ENCODE data around the gene TMUB1.

TMUB1 gene

DNA sequence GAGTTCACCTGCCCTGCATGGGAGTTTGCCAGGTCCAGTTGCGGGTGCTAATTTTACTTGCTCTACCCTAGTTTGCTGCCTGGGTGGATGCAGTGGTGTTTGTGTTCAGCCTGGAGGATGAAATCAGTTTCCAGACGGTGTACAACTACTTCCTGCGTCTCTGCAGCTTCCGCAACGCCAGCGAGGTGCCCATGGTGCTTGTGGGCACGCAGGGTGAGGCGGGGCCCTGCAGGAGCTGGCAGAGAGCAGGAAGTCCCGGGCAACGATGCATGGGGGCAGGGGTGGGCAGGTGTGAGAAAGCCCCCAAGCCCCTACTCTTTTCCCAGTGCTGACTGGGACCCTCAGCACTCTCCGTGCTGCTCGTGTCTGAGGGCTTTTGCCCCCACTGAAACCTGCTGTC is 34.3 kb upstream of the TMUB1 start:
- H3K4me3 ChIP-seq (ENCODE audit: low read depth, low read length): no peak overlapping the region
- DNase-seq (ENCODE audit: low read depth): no peak
- TF ChIP-seq, protein P1, sequence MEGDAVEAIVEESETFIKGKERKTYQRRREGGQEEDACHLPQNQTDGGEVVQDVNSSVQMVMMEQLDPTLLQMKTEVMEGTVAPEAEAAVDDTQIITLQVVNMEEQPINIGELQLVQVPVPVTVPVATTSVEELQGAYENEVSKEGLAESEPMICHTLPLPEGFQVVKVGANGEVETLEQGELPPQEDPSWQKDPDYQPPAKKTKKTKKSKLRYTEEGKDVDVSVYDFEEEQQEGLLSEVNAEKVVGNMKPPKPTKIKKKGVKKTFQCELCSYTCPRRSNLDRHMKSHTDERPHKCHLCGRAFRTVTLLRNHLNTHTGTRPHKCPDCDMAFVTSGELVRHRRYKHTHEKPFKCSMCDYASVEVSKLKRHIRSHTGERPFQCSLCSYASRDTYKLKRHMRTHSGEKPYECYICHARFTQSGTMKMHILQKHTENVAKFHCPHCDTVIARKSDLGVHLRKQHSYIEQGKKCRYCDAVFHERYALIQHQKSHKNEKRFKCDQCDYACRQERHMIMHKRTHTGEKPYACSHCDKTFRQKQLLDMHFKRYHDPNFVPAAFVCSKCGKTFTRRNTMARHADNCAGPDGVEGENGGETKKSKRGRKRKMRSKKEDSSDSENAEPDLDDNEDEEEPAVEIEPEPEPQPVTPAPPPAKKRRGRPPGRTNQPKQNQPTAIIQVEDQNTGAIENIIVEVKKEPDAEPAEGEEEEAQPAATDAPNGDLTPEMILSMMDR (IDR thresholded peaks at IDR 0.05; ENCODE audit: low read depth, low read length, missing control alignments): no peak
- in situ Hi-C loops (cut with HindIII; ENCODE audit: low sequenced_read_pairs): no loop called here

DNA sequence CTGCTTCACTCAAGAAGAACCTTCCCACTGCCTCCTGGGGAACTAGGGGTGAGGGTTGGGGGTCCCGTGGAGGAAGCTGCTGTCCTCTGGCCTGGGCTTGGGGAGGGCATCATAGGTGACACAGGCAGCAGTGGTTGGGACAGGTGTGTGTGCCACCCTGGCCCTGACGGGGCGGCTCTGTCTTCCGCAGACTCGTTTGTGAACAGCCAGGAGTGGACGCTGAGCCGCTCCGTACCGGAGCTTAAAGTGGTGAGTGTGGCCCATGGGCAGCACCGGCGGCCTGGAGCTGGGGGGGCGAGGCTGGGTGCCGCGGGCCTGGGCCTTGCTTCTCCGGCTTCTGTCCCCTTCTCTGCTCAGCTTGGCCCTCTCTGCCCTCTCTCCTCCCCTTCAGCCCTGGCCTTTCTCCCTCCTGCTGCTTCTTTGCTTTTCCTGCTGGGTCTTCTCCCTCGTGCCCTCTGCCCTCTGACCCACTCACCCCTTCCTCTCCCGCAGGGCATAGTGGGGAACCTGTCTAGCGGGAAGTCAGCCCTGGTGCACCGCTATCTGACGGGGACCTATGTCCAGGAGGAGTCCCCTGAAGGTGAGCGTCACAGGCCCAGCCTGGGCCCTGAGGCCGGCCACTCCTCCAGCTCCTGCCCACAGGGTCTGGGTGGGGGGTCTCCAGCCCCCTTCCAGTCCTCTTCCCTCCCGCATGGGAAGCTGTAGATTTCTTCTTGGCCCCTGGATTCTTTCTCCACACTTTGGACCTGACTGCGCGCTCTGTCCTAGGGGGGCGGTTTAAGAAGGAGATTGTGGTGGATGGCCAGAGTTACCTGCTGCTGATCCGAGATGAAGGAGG is 33.5 kb upstream of the TMUB1 start:
- H3K4me3 ChIP-seq (ENCODE audit: low read depth, low read length): no peak overlapping the region
- TF ChIP-seq, protein P1 (IDR thresholded peaks at IDR 0.05; ENCODE audit: low read depth, low read length, missing control alignments): no peak
- DNase-seq (ENCODE audit: low read depth): no peak
- in situ Hi-C loops (cut with HindIII; ENCODE audit: low sequenced_read_pairs): no loop called here

DNA sequence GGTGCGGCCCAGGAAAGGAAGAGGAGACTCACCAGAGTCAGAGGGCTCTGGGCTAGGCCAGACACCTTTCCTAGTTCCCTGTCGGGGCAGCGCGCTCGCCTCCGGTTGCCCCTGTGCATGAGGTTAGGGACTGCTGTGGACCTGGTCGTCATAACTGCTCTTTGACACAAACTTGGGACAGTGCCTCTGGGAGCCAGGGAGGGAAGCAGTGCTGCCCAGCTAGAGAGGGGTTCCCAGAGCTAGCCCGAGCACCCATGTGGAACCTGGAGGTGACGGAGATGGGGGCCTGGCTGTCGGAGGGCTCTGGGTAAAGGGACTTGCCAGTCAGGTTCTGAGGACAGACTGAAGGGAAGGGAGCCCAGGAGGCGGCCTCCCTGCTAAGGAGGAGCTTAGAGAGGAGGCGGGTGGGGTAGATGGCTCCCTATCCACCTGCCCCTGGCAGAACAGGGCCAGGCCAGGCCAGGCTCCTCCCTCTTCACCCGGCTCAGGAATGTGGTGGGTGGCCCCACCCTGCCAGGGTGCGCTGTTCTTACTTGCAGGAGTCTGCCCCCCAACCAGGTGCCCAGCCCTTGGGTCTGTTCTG is 32.6 kb upstream of the TMUB1 start:
- in situ Hi-C loops (cut with HindIII; ENCODE audit: low sequenced_read_pairs): no loop called here
- TF ChIP-seq, protein P1 (IDR thresholded peaks at IDR 0.05; ENCODE audit: low read depth, low read length, missing control alignments): no peak
- H3K4me3 ChIP-seq (ENCODE audit: low read depth, low read length): peak overlapping the region; percentile 20
- DNase-seq (ENCODE audit: low read depth): no peak

DNA sequence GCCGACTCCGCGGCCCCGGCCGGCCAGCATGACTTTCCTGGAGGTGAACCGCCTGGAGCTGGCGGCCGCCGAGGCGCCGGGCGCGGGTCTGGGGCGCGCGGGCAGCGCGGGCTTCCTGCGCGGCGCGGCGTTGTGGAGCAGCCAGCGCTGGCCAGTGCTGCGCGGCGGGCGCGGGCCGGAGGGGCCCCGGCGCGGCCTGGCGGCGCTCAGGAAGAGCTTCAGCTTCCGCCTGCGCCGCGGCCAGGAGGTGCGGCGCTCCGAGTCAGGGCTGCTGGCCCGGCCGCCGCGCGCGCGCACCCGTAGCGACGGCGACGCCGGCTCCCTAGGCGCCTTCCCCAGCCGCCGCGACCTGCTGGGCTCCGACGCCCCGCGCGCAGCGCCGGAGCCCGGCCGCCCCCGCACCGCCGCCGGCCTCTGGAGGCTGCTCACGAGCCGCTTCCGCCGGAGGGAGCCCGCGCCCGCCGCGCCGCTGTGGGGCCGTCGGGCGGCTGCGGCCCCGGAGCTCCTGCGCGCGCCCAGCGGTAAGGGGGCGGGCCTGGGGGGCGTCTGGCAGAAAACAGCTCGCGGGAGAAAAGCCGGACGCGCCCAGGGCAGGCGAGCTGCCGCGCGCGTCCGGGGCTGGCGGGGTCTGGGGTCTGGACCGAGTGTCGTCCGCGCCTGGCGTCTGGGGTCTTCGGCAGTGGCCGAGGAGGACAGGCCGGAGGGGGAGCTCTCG is 32.0 kb upstream of the TMUB1 start:
- in situ Hi-C loops (cut with HindIII; ENCODE audit: low sequenced_read_pairs): no loop called here
- DNase-seq (ENCODE audit: low read depth): no peak
- TF ChIP-seq, protein P1 (IDR thresholded peaks at IDR 0.05; ENCODE audit: low read depth, low read length, missing control alignments): no peak
- H3K4me3 ChIP-seq (ENCODE audit: low read depth, low read length): peak overlapping the region; percentile 20

DNA sequence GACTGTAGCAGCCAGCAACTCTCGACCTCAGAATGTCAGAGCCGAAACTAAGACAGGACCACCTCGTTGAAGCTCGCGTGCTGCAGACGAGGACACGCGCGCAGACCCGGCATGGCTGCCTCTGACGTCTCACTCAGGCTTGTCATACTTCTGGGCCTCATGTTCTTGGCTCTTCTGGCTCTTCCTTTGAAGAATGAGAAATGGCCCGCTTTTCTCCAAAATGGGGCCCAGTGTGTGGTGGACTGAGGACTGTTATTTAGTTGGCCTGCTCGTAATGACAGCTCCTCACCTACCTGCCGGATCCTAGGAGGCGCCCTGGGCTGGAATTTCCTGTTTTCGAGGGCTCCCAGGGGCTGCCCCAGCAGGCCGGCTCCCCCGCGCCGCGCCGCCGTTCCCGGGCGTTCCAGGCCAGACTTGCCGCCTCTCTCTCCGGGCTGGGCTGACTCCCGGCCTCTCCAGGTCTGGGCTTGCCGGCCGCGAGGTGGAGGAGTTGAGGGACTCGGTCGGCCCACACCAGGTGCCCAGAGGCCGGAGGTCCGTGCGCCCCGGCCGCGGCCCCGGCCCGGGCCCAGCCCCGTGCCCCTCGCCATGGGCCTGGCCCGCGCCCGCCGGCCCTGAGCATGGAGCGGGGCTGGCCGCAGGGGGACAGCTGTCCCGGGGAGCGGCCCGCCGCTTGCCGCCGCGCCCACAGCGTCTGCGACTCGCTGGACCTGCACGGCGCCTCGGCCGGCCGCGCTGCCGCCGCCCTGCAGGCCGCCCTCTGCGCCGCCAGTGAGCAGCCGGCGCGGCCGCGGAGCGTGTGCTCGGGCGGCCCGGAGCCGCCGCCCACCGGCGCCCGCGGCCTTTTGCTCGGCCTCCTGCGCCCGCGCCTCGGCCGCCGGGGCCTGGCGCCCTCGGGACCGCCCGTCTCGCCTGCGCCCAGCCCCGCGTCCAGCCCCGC is 31.1 kb upstream of the TMUB1 start:
- in situ Hi-C loops (cut with HindIII; ENCODE audit: low sequenced_read_pairs): no loop called here
- peak overlapping the region; percentile 23 for H3K4me3 ChIP-seq (ENCODE audit: low read depth, low read length)
- TF ChIP-seq, protein P1 (IDR thresholded peaks at IDR 0.05; ENCODE audit: low read depth, low read length, missing control alignments): no peak
- no peak for DNase-seq (ENCODE audit: low read depth)

Data from astrocyte of the cerebellum (primary cell).